Measurements from ENCODE around the gene CAMK1D.

DNA sequence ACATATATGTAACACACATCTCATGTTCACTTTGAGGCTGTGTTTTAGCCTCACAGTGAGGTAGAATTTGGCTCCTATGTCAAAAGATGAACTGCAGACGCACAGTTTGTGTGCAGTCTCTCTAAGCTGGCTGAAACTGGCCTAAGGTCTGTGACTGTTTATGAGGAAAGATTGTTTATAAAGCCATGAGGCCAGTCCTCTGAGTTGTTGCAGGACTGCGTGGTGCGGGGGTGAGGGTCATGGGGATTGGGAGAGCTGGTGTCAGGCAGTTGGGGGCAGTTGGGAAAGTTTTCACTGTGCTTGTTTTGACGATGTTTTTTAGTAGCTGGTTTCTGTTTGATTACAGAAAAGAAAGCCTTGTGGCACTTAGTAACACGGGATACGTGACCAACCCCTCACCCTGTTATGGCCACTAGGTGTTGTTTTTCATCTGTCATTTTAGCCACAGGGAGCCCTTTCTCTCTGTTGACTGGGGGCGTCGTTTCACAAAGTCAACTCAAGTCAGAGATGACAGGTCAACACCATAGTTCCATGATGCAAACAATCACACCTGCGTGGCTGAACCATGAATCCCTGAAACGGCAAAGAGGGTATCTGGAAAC, 341.3 kb downstream of the CAMK1D start:
- TF ChIP-seq, protein P1, sequence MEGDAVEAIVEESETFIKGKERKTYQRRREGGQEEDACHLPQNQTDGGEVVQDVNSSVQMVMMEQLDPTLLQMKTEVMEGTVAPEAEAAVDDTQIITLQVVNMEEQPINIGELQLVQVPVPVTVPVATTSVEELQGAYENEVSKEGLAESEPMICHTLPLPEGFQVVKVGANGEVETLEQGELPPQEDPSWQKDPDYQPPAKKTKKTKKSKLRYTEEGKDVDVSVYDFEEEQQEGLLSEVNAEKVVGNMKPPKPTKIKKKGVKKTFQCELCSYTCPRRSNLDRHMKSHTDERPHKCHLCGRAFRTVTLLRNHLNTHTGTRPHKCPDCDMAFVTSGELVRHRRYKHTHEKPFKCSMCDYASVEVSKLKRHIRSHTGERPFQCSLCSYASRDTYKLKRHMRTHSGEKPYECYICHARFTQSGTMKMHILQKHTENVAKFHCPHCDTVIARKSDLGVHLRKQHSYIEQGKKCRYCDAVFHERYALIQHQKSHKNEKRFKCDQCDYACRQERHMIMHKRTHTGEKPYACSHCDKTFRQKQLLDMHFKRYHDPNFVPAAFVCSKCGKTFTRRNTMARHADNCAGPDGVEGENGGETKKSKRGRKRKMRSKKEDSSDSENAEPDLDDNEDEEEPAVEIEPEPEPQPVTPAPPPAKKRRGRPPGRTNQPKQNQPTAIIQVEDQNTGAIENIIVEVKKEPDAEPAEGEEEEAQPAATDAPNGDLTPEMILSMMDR (IDR thresholded peaks at IDR 0.05; ENCODE audit: extremely low read depth in 1 of 2, insufficient read depth in 1 of 2, low read depth in 1 of 2, low read length in 2 of 2) = no peak
- TF ChIP-seq POLR2A (IDR thresholded peaks at IDR 0.05; ENCODE audit: low read depth, low read length) = no peak
- no peak for TF ChIP-seq MAX (IDR thresholded peaks at IDR 0.05; ENCODE audit: insufficient read depth, insufficient read length)
- TF ChIP-seq EZH2 (IDR thresholded peaks at IDR 0.05; ENCODE audit: borderline replicate concordance, low read depth, low read length, severe bottlenecking) = no peak
- no peak for TF ChIP-seq POLR2AphosphoS5 (IDR thresholded peaks at IDR 0.05; ENCODE audit: insufficient read depth, low read depth, low read length)
- no peak for TF ChIP-seq FOS (IDR thresholded peaks at IDR 0.05; ENCODE audit: borderline replicate concordance, insufficient read depth, low read length)
- no peak for TF ChIP-seq JUN (IDR thresholded peaks at IDR 0.05; ENCODE audit: borderline replicate concordance, insufficient read depth, insufficient read length, low read depth)
- no peak for TF ChIP-seq GATA2 (IDR thresholded peaks at IDR 0.05; ENCODE audit: insufficient read depth, insufficient read length, low read depth, low read length)

All from endothelial cell of umbilical vein (primary cell).